GM12878 (cell line): ENCODE measurements around the gene MYH7. TPM values are rescaled to one million over a fixed set of nuclear protein-coding genes. Genes with fewer than 3 reads are reported as not detected.

Experiments
- BCL11A ChIP-seq: IDR thresholded peaks from 2 replicates; pipeline ENCODE4 v1.6.1; 2011; ENCODE audit warnings: low read depth, low read length
- BCL3 ChIP-seq: IDR thresholded peaks from 2 replicates; pipeline ENCODE4 v1.6.1; 2011; ENCODE audit warnings: borderline replicate concordance, low read depth, mild to moderate bottlenecking, moderate library complexity, low read length; ENCODE audit not compliant: insufficient read depth, poor library complexity, severe bottlenecking
- FOXK2 ChIP-seq: fragments of 450-650 bp; IDR thresholded peaks from 2 replicates; pipeline ENCODE4 v1.6.1; 2017; ENCODE audit warnings: mild to moderate bottlenecking, moderate library complexity
- KLF5 ChIP-seq: fragments of 450-650 bp; IDR thresholded peaks from 2 replicates; pipeline ENCODE4 v1.6.1; 2014; ENCODE audit warnings: mild to moderate bottlenecking; ENCODE audit not compliant: partially characterized antibody
- SMC3 ChIP-seq: IDR thresholded peaks from 2 replicates; pipeline ENCODE4 v1.6.1; 2011; ENCODE audit warnings: low read length, improper control_type of control experiment, borderline replicate concordance
- SUZ12 ChIP-seq: fragments of 200-600 bp; sonication (generic); IDR thresholded peaks from one replicate; pipeline ENCODE4 v1.6.1; 2018; ENCODE audit warnings: antibody characterized with exemption, mild to moderate bottlenecking; ENCODE audit not compliant: unreplicated experiment
- ZNF274 ChIP-seq: IDR thresholded peaks from one replicate; pipeline ENCODE4 v1.8.0; 2011; ENCODE audit not compliant: insufficient read length, insufficient read depth
- ZNF622 ChIP-seq: fragments of 450-650 bp; IDR thresholded peaks from 2 replicates; pipeline ENCODE4 v1.6.1; 2017; ENCODE audit warnings: mild to moderate bottlenecking, inconsistent platforms
- polyA plus RNA-seq, 11 experiments: library from polyadenylated mRNA; depleted of rRNA in 4 of 11; unstranded in 6 of 11; stranded (reverse) in 5 of 11; fragments of >200 nt; fragmentation: Nextera tagmentation in 4 of 11; fragmentation: Illumina TruSeq in 1 of 11; extraction: Ambion mirVana in 4 of 11; extraction: Trizol in 1 of 11; gene quantifications; 1 replicate in 1 of 11; 2 replicates in 10 of 11; pipeline versions ENCODE4 v1.2.1 to v1.2.3, GENCODE V29; 2011 to 2016; ENCODE audit warnings: inconsistent platforms in 2 of 11, missing spikeins in 2 of 11, low read depth in 1 of 11
- total RNA-seq, 4 experiments: library from RNA; depleted of rRNA in 3 of 4; stranded (reverse); fragments of >200 nt in 3 of 4; fragmentation: Illumina TruSeq in 1 of 4; extraction: Trizol in 1 of 4; gene quantifications; 2 replicates each; pipeline versions ENCODE4 v1.2.1 to v1.2.3, GENCODE V29; 2013 to 2021
- TF ChIP-seq, protein P1 (sequence below): fragments of 450-650 bp; IDR thresholded peaks from 2 replicates; pipeline ENCODE4 v1.6.1; 2018; ENCODE audit warnings: mild to moderate bottlenecking, low read depth, moderate library complexity; ENCODE audit not compliant: partially characterized antibody
- TF ChIP-seq, protein P2 (sequence below): fragments of 450-650 bp; IDR thresholded peaks from 2 replicates; pipeline ENCODE4 v1.6.1; 2016; ENCODE audit warnings: mild to moderate bottlenecking, moderate library complexity, borderline replicate concordance

The MYH7 gene
- total and polyA plus RNA-seq, 10 of the 15 experiments (the other 5 are each of a cell fraction or from before 2014, with no cell fraction given) = 0.04 to 0.10 (median 0.05) TPM; not detected in 4

DNA sequence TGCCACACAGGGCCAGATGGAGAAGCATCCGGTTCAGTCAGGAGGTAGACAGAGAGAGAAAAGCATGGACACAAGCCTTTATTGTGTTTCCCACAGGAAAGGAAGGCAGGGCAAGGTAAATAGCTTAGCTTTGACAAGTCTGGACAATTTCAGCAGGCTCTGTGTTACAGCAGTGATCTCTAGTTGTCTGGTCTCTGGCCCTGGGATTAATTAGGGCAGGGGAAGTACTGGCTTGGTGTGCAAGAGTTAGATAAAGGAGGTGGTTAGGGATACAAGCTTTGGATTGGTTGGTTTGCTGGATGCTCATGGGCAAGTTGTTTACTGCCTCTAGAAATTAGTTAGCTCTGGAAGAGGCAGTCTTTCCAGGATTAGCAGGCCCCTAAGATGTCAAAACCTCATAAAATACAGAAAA, 19.0 kb upstream of the MYH7 start (continued):
- TF ChIP-seq BCL3 (no peak), SUZ12 (no peak), BCL11A (no peak), ZNF274 (no peak), FOXK2 (no peak), ZNF622 (no peak), SMC3 (no peak), KLF5 (no peak)
- TF ChIP-seq, protein P1, sequence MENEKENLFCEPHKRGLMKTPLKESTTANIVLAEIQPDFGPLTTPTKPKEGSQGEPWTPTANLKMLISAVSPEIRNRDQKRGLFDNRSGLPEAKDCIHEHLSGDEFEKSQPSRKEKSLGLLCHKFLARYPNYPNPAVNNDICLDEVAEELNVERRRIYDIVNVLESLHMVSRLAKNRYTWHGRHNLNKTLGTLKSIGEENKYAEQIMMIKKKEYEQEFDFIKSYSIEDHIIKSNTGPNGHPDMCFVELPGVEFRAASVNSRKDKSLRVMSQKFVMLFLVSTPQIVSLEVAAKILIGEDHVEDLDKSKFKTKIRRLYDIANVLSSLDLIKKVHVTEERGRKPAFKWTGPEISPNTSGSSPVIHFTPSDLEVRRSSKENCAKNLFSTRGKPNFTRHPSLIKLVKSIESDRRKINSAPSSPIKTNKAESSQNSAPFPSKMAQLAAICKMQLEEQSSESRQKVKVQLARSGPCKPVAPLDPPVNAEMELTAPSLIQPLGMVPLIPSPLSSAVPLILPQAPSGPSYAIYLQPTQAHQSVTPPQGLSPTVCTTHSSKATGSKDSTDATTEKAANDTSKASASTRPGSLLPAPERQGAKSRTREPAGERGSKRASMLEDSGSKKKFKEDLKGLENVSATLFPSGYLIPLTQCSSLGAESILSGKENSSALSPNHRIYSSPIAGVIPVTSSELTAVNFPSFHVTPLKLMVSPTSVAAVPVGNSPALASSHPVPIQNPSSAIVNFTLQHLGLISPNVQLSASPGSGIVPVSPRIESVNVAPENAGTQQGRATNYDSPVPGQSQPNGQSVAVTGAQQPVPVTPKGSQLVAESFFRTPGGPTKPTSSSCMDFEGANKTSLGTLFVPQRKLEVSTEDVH = no peak
- TF ChIP-seq, protein P2, sequence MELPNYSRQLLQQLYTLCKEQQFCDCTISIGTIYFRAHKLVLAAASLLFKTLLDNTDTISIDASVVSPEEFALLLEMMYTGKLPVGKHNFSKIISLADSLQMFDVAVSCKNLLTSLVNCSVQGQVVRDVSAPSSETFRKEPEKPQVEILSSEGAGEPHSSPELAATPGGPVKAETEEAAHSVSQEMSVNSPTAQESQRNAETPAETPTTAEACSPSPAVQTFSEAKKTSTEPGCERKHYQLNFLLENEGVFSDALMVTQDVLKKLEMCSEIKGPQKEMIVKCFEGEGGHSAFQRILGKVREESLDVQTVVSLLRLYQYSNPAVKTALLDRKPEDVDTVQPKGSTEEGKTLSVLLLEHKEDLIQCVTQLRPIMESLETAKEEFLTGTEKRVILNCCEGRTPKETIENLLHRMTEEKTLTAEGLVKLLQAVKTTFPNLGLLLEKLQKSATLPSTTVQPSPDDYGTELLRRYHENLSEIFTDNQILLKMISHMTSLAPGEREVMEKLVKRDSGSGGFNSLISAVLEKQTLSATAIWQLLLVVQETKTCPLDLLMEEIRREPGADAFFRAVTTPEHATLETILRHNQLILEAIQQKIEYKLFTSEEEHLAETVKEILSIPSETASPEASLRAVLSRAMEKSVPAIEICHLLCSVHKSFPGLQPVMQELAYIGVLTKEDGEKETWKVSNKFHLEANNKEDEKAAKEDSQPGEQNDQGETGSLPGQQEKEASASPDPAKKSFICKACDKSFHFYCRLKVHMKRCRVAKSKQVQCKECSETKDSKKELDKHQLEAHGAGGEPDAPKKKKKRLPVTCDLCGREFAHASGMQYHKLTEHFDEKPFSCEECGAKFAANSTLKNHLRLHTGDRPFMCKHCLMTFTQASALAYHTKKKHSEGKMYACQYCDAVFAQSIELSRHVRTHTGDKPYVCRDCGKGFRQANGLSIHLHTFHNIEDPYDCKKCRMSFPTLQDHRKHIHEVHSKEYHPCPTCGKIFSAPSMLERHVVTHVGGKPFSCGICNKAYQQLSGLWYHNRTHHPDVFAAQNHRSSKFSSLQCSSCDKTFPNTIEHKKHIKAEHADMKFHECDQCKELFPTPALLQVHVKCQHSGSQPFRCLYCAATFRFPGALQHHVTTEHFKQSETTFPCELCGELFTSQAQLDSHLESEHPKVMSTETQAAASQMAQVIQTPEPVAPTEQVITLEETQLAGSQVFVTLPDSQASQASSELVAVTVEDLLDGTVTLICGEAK = no peak
- TF ChIP-seq, all 136 proteins: peak for 0
